IPS DF 6.9 (cell line): ENCODE measurements around the gene FLYWCH1.

ENCODE experiments used
- DNase-seq: peaks from one replicate; pipeline ENCODE4 v3.0.0-alpha.2; 2013; ENCODE audit warnings: low read depth, low spot score
- H3K27ac ChIP-seq: one replicate; pipeline ENCODE4 v1.5.1; 2013; ENCODE audit warnings: low read length, control low read depth
- H3K27me3 ChIP-seq: 2 replicates; pipeline ENCODE4 v1.6.1; 2013; ENCODE audit warnings: mild to moderate bottlenecking, low read length; ENCODE audit not compliant: control insufficient read depth, insufficient read depth
- H3K36me3 ChIP-seq: 2 replicates; pipeline ENCODE4 v1.6.1; 2013; ENCODE audit warnings: low read length; ENCODE audit not compliant: control insufficient read depth, insufficient read depth
- H3K4me1 ChIP-seq: 2 replicates; pipeline ENCODE4 v1.6.1; 2013; ENCODE audit warnings: low read length; ENCODE audit not compliant: control insufficient read depth, insufficient read depth
- H3K4me3 ChIP-seq: 2 replicates; pipeline ENCODE4 v1.5.1; 2013; ENCODE audit warnings: mild to moderate bottlenecking, low read length
- H3K9me3 ChIP-seq: 2 replicates; pipeline ENCODE4 v1.6.1; 2013; ENCODE audit warnings: low read length, inconsistent platforms; ENCODE audit not compliant: control insufficient read depth, insufficient read depth
- WGBS: extraction: QIAGEN DNeasy Blood & Tissue Kit; methylation state at CpG from one replicate; pipeline ENCODE4 v1.1.7; 2013; ENCODE audit warnings: mixed read lengths, missing lambda C conversion rate; ENCODE audit not compliant: insufficient read length, insufficient coverage; 5-methylcytosine and 5-hydroxymethylcytosine counted together

The FLYWCH1 gene

DNA sequence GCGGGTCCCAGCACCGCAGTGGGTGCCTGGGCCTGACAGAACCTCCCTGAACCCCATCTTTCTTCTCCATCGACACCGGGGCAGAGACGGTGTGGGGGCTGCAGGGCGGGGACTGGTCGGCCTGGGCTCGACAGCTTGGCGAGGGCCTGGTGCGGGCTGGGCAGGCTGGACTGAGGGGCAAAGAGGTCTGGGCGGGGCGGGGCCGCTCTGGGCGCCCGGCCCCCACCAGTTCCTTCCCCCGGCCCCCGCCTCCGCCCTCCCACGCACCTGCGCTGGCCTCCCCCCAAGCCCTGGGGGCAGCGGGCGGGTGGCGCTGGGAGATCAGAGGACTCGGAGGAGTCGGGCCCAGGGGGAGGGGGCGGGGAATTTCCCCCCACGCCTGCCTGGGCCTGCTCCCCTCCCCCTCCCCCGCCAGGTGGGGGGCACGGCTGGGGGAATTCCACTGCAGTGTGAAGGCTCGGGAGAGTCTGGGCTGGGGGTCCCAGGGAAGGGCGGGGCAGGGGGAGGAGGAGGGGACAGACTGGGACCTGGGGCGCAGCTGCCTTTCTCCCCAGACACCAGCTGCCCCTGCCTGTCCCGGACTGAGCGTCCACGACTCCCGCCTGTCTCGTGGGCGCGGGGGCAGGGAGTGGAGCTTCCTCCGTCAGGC, 51.5 kb downstream of the FLYWCH1 start:
- no peaks in the 10 kb centered on the region for H3K36me3 ChIP-seq
- no peak overlapping the region for H3K27ac ChIP-seq
- no peak for DNase-seq
- no CpG with 5 or more reads among the region's 40 CpGs for WGBS
- H3K4me1 ChIP-seq, result peaks cover 7% of the 10 kb centered on the region
- no peaks in the 10 kb centered on the region; the same call in 1 of the 2 replicates for H3K27me3 ChIP-seq
- no peaks in the 10 kb centered on the region for H3K9me3 ChIP-seq
- H3K4me3 ChIP-seq, result peak overlapping the region; percentile 68; the same call in 1 of the 2 replicates

DNA sequence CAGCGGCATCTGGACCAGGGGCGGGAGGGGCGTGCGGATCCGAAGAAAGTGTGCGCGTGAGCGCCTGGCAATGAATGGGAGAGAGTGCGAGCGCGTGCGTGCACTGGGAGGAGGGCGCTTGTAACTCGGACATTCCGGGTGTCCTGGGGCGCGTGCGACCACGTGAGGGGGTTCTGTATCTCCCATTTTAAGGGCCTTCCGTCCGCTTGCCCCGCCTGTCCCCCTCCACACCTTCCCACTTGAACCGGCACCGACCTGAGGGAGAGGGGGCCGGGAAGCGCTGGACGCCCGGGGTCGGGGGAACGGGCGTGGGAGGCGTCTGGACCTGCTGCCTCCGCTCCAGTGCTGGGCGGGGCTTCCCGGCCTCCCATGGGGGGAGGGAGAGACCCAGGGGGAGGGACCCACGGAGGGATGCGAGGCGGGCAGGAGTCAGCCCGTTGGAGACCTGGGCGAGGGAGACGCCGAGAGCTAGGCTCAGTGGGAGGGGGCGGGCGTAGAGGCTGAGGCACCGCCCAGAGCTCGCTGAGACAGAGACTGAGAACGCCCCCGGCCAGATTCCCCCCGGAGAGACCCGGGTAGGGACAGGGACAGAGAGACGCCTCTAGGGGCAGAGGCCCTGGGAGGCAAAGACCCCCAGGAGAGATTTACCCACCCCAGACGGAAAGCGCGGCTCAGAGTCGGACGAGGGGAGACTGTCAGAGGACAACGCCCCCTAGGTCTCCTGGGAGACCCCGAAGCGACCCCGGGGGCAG, 52.2 kb downstream of the FLYWCH1 start, which contains the start of gene KREMEN2:
Gene KREMEN2 (plus strand): TSS at position 553 of the 752 bp plus-strand sequence. CDS start 246 bp downstream, outside the sequence.
- WGBS, result no CpG with 5 or more reads among the region's 60 CpGs

DNA sequence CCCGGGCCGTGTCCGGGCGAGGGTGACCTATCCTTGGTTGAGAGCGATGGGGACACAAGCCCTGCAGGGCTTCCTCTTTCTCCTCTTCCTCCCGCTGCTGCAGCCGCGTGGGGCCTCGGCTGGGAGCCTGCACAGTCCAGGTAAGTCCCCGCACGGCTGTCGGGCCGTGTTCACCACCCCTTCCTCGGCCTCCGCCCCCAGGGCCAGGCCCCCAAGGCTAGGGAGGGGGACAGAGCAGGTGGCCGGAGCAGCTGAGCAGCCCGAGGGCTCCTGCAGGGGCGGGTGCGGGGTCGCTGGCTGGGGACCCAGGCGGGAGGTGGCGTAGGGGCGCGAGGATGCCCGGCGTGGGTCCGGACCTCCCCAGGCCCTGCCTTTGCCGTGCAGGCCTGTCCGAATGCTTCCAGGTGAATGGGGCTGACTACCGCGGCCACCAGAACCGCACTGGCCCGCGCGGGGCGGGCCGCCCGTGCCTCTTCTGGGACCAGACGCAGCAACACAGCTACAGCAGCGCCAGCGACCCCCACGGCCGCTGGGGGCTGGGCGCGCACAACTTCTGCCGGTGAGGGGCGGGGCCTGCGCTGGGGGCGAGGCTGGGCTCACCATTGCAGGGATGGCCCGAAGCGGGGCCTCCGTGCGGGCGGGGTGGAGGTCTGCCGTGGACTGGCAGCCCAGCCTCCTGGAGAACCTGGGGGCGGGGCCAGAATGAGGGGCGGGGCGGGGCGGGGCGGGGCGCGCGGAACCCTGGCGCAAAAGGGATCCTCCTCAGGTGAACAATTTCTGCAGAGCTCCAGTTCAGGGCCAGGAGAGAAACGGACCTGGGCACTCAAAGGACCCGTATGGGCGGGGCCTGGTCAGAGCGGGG, 53.0 kb downstream of the FLYWCH1 start:
- DNase-seq, result no peak
- no CpG with 5 or more reads among the region's 68 CpGs for WGBS
- Histone ChIP-seq H3K4me1 (peaks cover 11% of the 10 kb centered on the region), H3K4me3 (peak overlapping the region; percentile 68), H3K27me3 (no peaks in the 10 kb centered on the region; the same call in 1 of the 2 replicates), H3K36me3 (no peaks in the 10 kb centered on the region; the same call in 1 of the 2 replicates), H3K27ac (no peak overlapping the region), H3K9me3 (no peaks in the 10 kb centered on the region)

More for the DNA sequence above, 52.2 kb downstream of the FLYWCH1 start, which contains the start of gene KREMEN2:
- H3K9me3 ChIP-seq, result no peaks in the 10 kb centered on the region
- no peak within 1 kb of the TSS for H3K27ac ChIP-seq
- DNase-seq, result no peak
- peak within 1 kb of the TSS; percentile 68 for H3K4me3 ChIP-seq
- H3K4me1 ChIP-seq, result peaks cover 11% of the 10 kb centered on the region
- no peaks in the 10 kb centered on the region for H3K36me3 ChIP-seq
- H3K27me3 ChIP-seq, result no peaks in the 10 kb centered on the region; the same call in 1 of the 2 replicates

DNA sequence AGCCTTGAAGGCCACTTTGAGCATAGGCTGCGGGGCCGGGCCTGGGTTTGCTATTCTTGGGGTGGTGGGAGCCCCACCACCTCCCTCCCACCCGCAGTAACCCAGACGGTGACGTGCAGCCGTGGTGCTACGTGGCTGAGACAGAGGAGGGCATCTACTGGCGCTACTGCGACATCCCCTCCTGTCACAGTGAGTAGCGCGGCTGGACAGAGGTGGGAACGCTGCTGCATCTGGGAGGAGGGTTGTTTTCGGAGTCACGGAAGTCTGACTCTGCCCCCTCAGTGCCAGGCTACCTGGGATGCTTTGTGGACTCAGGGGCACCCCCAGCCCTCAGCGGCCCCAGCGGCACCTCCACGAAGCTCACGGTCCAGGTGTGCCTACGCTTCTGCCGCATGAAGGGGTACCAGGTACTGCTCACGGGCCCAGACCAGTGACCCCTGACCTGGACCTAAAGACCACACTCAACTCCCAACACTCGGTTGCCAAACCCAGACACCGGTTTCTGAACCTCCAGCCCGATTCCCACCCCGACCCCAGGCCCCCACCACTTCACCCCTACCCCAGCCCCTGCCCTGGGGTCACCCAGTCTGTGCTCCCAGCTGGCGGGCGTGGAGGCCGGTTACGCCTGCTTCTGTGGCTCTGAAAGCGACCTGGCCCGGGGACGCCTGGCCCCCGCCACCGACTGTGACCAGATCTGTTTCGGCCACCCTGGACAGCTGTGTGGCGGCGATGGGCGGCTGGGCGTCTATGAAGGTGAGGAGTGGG, 54.5 kb downstream of the FLYWCH1 start:
- Histone ChIP-seq H3K27me3 (no peaks in the 10 kb centered on the region; the same call in 1 of the 2 replicates), H3K4me3 (no peak overlapping the region; the same call in 1 of the 2 replicates), H3K27ac (no peak overlapping the region), H3K9me3 (no peaks in the 10 kb centered on the region), H3K4me1 (peaks cover 11% of the 10 kb centered on the region), H3K36me3 (no peaks in the 10 kb centered on the region; the same call in 1 of the 2 replicates)
- no CpG with 5 or more reads among the region's 39 CpGs for WGBS
- DNase-seq, result no peak

DNA sequence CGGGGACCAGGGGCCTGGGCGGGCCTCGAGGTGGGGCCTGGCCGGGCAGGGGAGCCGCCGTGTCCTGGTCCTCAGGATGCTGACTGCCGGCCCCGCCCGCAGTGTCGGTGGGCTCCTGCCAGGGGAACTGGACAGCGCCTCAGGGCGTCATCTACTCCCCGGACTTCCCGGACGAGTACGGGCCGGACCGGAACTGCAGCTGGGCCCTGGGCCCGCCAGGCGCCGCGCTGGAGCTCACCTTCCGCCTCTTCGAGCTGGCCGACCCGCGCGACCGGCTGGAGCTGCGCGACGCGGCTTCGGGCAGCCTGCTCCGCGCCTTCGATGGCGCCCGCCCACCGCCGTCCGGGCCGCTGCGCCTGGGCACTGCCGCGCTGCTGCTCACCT, 55.1 kb downstream of the FLYWCH1 start:
- Histone ChIP-seq H3K4me3 (peak overlapping the region; percentile 22; the same call in 1 of the 2 replicates), H3K9me3 (no peaks in the 10 kb centered on the region)
- no CpG with 5 or more reads among the region's 46 CpGs for WGBS

DNA sequence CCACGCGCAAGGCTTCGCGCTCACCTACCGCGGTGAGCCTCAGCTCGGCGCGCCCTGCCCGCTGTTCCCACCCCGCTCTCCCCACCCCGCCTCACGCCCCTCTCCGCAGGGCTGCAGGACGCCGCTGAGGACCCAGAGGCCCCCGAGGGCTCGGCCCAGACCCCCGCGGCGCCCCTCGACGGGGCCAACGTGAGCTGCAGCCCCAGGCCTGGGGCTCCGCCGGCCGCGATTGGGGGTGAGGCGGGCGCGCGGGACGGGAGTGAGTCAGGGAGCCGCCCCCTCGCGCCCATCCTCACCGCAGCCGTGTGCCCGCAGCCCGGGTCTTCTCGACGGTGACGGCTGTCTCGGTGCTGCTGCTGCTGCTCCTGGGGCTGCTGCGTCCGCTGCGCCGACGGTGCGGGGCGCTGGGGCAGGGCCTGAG, 55.5 kb downstream of the FLYWCH1 start:
- no peaks in the 10 kb centered on the region; the same call in 1 of the 2 replicates for H3K27me3 ChIP-seq
- H3K4me1 ChIP-seq, result peaks cover 9% of the 10 kb centered on the region
- no CpG with 5 or more reads among the region's 51 CpGs for WGBS
- H3K9me3 ChIP-seq, result no peaks in the 10 kb centered on the region
- H3K4me3 ChIP-seq, result peak overlapping the region; percentile 22; the same call in 1 of the 2 replicates
- H3K36me3 ChIP-seq, result peaks cover 6% of the 10 kb centered on the region; the same call in 1 of the 2 replicates
- H3K27ac ChIP-seq, result no peak overlapping the region
- no peak for DNase-seq

More for the DNA sequence above, 55.1 kb downstream of the FLYWCH1 start:
- H3K4me1 ChIP-seq, result peaks cover 11% of the 10 kb centered on the region
- peaks cover 2% of the 10 kb centered on the region; the same call in 1 of the 2 replicates for H3K36me3 ChIP-seq
- H3K27me3 ChIP-seq, result no peaks in the 10 kb centered on the region; the same call in 1 of the 2 replicates
- DNase-seq, result no peak
- H3K27ac ChIP-seq, result no peak overlapping the region

DNA sequence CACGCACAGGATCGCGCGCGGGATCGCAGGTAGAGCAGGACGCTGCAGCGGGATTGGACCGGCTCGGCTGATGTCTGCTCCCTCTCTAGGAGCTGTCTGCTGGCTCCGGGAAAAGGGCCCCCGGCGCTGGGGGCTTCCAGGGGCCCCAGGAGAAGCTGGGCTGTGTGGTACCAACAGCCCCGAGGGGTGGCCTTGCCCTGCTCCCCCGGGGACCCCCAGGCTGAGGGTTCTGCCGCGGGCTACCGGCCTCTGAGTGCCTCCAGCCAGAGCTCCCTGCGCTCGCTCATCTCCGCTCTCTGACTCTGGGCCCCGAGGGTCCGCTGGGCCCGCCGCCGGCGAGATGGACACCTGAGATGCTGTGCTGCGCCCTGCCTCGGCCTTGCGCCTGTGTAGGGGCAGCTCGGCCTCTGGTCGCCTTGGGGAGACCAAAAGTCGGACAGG, 56.0 kb downstream of the FLYWCH1 start:
- DNase-seq, result no peak
- H3K27me3 ChIP-seq, result no peaks in the 10 kb centered on the region; the same call in 1 of the 2 replicates
- peaks cover 9% of the 10 kb centered on the region; the same call in 1 of the 2 replicates for H3K36me3 ChIP-seq
- no peaks in the 10 kb centered on the region for H3K9me3 ChIP-seq
- H3K4me1 ChIP-seq, result peaks cover 6% of the 10 kb centered on the region
- no peak overlapping the region for H3K4me3 ChIP-seq
- H3K27ac ChIP-seq, result no peak overlapping the region
- no CpG with 5 or more reads among the region's 33 CpGs for WGBS

DNA sequence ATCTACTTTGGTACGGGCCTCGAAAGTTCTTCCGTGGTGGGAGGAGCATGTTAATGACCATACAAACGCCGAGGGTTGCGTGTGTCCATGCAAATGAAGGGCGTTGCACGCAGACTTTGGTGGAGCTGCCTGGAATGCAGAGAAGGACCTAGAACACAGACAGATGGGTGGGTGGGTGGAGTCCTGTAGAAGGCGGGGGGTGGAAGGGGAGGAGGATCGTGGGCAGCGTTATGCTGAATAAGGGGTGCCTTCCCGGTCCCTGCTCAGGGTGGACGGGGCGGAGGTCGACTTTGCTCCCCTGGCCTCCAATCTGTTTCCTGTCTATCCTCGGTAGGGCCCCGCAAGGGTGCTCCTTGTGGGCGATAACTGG, 56.6 kb downstream of the FLYWCH1 start:
- no peak for DNase-seq
- no peaks in the 10 kb centered on the region; the same call in 1 of the 2 replicates for H3K27me3 ChIP-seq
- no peak overlapping the region for H3K27ac ChIP-seq

DNA sequence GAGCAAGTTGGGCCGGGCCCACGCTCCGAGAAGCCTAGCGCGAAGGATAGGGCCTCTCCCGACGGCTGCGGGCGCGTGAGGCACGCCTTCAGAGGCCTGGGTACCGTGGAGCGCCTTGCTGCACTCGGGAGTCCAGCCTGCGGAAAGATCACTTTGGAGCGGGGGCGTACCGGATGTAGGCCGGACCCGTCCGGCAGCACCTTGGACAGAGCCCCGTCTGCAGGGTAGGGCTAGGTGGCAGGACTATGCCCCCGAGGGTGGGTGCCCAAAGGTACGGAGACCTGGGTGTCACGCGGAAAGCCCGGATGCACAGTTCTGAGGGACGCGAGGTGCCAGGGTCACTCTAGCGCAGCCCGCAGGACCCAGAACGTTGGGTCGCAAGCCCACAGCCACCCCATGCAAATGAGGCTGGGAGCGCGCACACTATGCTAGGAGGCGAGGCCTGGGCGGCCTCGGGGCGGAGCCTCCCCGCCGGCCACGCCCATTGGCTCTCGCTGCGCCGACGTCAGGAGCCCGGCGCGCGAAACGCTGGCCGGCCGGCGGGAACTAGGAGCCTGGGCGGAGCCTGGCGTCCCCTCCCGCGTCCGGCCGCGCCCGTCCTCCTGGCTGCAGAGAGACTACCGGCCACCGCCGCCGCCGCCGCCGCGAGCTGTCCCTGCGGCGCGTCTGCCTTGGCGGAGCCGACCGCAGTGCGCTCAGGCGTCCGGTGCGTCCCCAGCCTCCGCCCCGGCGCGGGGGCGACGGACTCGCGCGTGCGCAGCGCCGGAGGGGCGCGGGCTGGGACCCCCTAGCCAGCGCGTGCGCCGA, 57.2 kb downstream of the FLYWCH1 start, which contains the start of gene PAQR4:
Gene PAQR4 (plus strand): TSS at position 611 of the 807 bp plus-strand sequence. CDS start 327 bp downstream, outside the sequence.
- Histone ChIP-seq H3K9me3 (no peaks in the 10 kb centered on the region), H3K4me3 (peak within 1 kb of the TSS; percentile 92), H3K36me3 (peaks cover 13% of the 10 kb centered on the region; the same call in 1 of the 2 replicates), H3K27ac (no peak within 1 kb of the TSS), H3K27me3 (no peaks in the 10 kb centered on the region; the same call in 1 of the 2 replicates), H3K4me1 (peaks cover 6% of the 10 kb centered on the region)
- no peak for DNase-seq
- no CpG with 5 or more reads among the region's 98 CpGs for WGBS

More for the DNA sequence above, 56.6 kb downstream of the FLYWCH1 start:
- no CpG with 5 or more reads among the region's 18 CpGs for WGBS
- H3K9me3 ChIP-seq, result no peaks in the 10 kb centered on the region
- H3K4me1 ChIP-seq, result peaks cover 6% of the 10 kb centered on the region
- H3K36me3 ChIP-seq, result peaks cover 9% of the 10 kb centered on the region; the same call in 1 of the 2 replicates
- H3K4me3 ChIP-seq, result peak overlapping the region; percentile 92; the same call in 1 of the 2 replicates
